Measurements from ENCODE around the gene KRT6B.

- TF ChIP-seq CTCF (conservative IDR thresholded peaks at IDR 0.05; ENCODE audit: low read depth in 2 of 2) (no peak), EZH2phosphoT487 (IDR thresholded peaks at IDR 0.05; ENCODE audit: unreplicated experiment) (no peak), REST (IDR thresholded peaks at IDR 0.05; ENCODE audit: unreplicated experiment) (no peak), CREB1 (CRISPR knock-in tag; IDR thresholded peaks at IDR 0.05; ENCODE audit: low read depth) (no peak), EZH2 (IDR thresholded peaks at IDR 0.05; ENCODE audit: low read depth, unreplicated experiment) (no peak), ZNF462 (CRISPR knock-in tag; IDR thresholded peaks at IDR 0.05) (no peak)
Observed at GRCh38 chr12:52415870-52416750, 35.8 kb downstream of the KRT6B start.
